Liver (tissue), 9 donors: ENCODE data around the gene MRPL55. TPM values are rescaled to one million over a fixed set of nuclear protein-coding genes. Genes with fewer than 3 reads are reported as not detected.

Experiments used
- DNase-seq: peaks from one replicate; pipeline ENCODE4 v3.0.0-alpha.2; 2017; ENCODE audit warnings: low spot score
- H3K27ac ChIP-seq, 2 donors: one replicate each; pipeline ENCODE4 v1.7.0; 2013; ENCODE audit warnings: inconsistent platforms in 2 of 2, low read length in 2 of 2, control low read depth in 1 of 2, low read depth in 1 of 2, mild to moderate bottlenecking in 1 of 2
- H3K27me3 ChIP-seq, 4 donors: one replicate each; pipeline versions ENCODE4 v1.6.1 to v1.7.0; 2013; ENCODE audit warnings: low read length in 3 of 4, inconsistent platforms in 1 of 4, mild to moderate bottlenecking in 1 of 4, moderate library complexity in 1 of 4; ENCODE audit not compliant: control insufficient read depth in 4 of 4, insufficient read depth in 4 of 4
- H3K36me3 ChIP-seq, 4 donors: one replicate each; pipeline versions ENCODE4 v1.6.1 to v1.7.0; 2013; ENCODE audit warnings: low read length in 3 of 4, mild to moderate bottlenecking in 3 of 4, low read depth in 1 of 4, moderate library complexity in 1 of 4; ENCODE audit not compliant: control insufficient read depth in 4 of 4, insufficient read depth in 3 of 4
- H3K4me1 ChIP-seq, 4 donors: one replicate each; pipeline versions ENCODE4 v1.6.1 to v1.7.0; 2013; ENCODE audit warnings: low read length in 3 of 4, mild to moderate bottlenecking in 3 of 4, moderate library complexity in 1 of 4; ENCODE audit not compliant: control insufficient read depth in 4 of 4, insufficient read depth in 4 of 4
- H3K4me3 ChIP-seq, 3 donors: one replicate each; pipeline versions ENCODE4 v1.6.1 to v1.7.0; 2013; ENCODE audit warnings: low read length in 3 of 3, control low read depth in 1 of 3, low read depth in 1 of 3, mild to moderate bottlenecking in 1 of 3
- H3K9ac ChIP-seq, 2 donors: one replicate each; pipeline ENCODE4 v1.7.0; 2013; ENCODE audit warnings: low read length in 2 of 2, mild to moderate bottlenecking in 2 of 2, moderate library complexity in 2 of 2, control low read depth in 1 of 2, low read depth in 1 of 2
- H3K9me3 ChIP-seq, 4 donors: one replicate each; pipeline versions ENCODE4 v1.6.1 to v1.7.0; 2013; ENCODE audit warnings: low read length in 3 of 4; ENCODE audit not compliant: control insufficient read depth in 4 of 4
- CTCF ChIP-seq: fragments of 150-350 bp; IDR thresholded peaks from 2 replicates; pipeline ENCODE4 v1.5.1; 2017; ENCODE audit warnings: improper control_type of control experiment, low read depth, low read length; ENCODE audit not compliant: missing input control
- EGR1 ChIP-seq, 2 donors: IDR thresholded peaks; 2 replicates each; pipeline ENCODE4 v1.6.1; 2016 to 2018; ENCODE audit warnings: antibody characterized with exemption in 2 of 2, low read depth in 2 of 2
- FOXA1 ChIP-seq: IDR thresholded peaks from 2 replicates; pipeline ENCODE4 v1.6.1; 2016; ENCODE audit warnings: antibody characterized with exemption
- FOXA2 ChIP-seq: IDR thresholded peaks from 2 replicates; pipeline ENCODE4 v1.6.1; 2016; ENCODE audit warnings: antibody characterized with exemption
- GABPA ChIP-seq, 2 donors: IDR thresholded peaks in 1 of 2; conservative IDR thresholded peaks in 1 of 2; 2 replicates each; pipeline ENCODE4 v1.6.1; 2016; ENCODE audit warnings: antibody characterized with exemption in 2 of 2, mild to moderate bottlenecking in 1 of 2, moderate library complexity in 1 of 2
- HNF4A ChIP-seq, 2 donors: conservative IDR thresholded peaks; 2 replicates each; pipeline ENCODE4 v1.6.1; 2016; ENCODE audit warnings: antibody characterized with exemption in 2 of 2, mild to moderate bottlenecking in 2 of 2
- JUND ChIP-seq, 2 donors: IDR thresholded peaks; 2 replicates each; pipeline ENCODE4 v1.6.1; 2016; ENCODE audit warnings: antibody characterized with exemption in 2 of 2
- MAX ChIP-seq: IDR thresholded peaks from 2 replicates; pipeline ENCODE4 v1.6.1; 2016; ENCODE audit warnings: antibody characterized with exemption
- TAF1 ChIP-seq: conservative IDR thresholded peaks from 2 replicates; pipeline ENCODE4 v1.6.1; 2016; ENCODE audit warnings: antibody characterized with exemption, mild to moderate bottlenecking
- YY1 ChIP-seq: IDR thresholded peaks from 2 replicates; pipeline ENCODE4 v1.6.1; 2016; ENCODE audit warnings: antibody characterized with exemption, mild to moderate bottlenecking
- ZBTB33 ChIP-seq: IDR thresholded peaks from 2 replicates; pipeline ENCODE4 v1.6.1; 2016; ENCODE audit warnings: antibody characterized with exemption
- WGBS: extraction: QIAGEN DNeasy Blood & Tissue Kit; methylation state at CpG from one replicate; pipeline ENCODE4 v1.1.7; 2013; 5-methylcytosine and 5-hydroxymethylcytosine counted together
- polyA plus RNA-seq, 2 donors: library from polyadenylated mRNA; stranded (reverse) in 1 of 2; unstranded in 1 of 2; fragments of 200-250 nt in 1 of 2; fragments of >200 nt in 1 of 2; fragmentation: Nextera tagmentation in 1 of 2; extraction: Ambion mirVana in 1 of 2; gene quantifications; one replicate each; pipeline versions ENCODE4 v1.2.1 to v1.2.3, GENCODE V29; 2013 to 2015
- total RNA-seq, 2 donors: library from RNA; depleted of rRNA; stranded (reverse); fragments of >200 nt; gene quantifications; one replicate each; pipeline ENCODE4 v1.2.3, GENCODE V29; 2014
- donor health status: healthy.
- donor health status: healthy.
- donor health status: healthy.
- donor health status: healthy.
- donor health status: healthy.

The MRPL55 gene
- total and polyA plus RNA-seq, 4 donors = 38.9 to 119 (median 62.0) TPM

- H3K27me3 ChIP-seq = no peaks in the 10 kb centered on the region
- WGBS = 92% methylated on average over 19 of the region's 19 CpGs
- no peak for DNase-seq
- no peaks in the 10 kb centered on the region for H3K9me3 ChIP-seq
- no peak overlapping the region for H3K9ac ChIP-seq
- H3K27ac ChIP-seq = no peak overlapping the region
- TF ChIP-seq HNF4A (conservative IDR thresholded peaks at IDR 0.05) (no peak), ZBTB33 (no peak), MAX (no peak)
- H3K4me3 ChIP-seq = no peak overlapping the region
- peaks cover 0 to 6% (median 1%) of the 10 kb centered on the region in 4 donors for H3K4me1 ChIP-seq
- peaks cover 0 to 12% (median 7%) of the 10 kb centered on the region in 4 donors for H3K36me3 ChIP-seq
These were observed 43.2 kb upstream of the MRPL55 start for GRCh38 chr1:228152097-228152917.

- peaks cover 0 to 3% (median 1%) of the 10 kb centered on the region in 4 donors for H3K4me1 ChIP-seq
These were observed 42.3 kb upstream of the MRPL55 start for GRCh38 chr1:228151180-228151925.

More at GRCh38 chr1:228151180-228151925, 42.3 kb upstream of the MRPL55 start:
- 88% methylated on average over 12 of the region's 12 CpGs for WGBS
- H3K9ac ChIP-seq = no peak overlapping the region
- TF ChIP-seq GABPA (IDR thresholded peaks at IDR 0.05 in 1 of 2, conservative IDR thresholded peaks at IDR 0.05 in 1 of 2) (no peak), EGR1 (IDR thresholded peaks at IDR 0.05; ENCODE audit: low read depth in 2 of 2) (no peak), CTCF (no peak), TAF1 (no peak), FOXA2 (no peak), YY1 (no peak), FOXA1 (no peak), HNF4A (conservative IDR thresholded peaks at IDR 0.05) (no peak), JUND (IDR thresholded peaks at IDR 0.05) (no peak), MAX (no peak)
- H3K27me3 ChIP-seq = no peaks in the 10 kb centered on the region
- DNase-seq = no peak
- no peak overlapping the region for H3K4me3 ChIP-seq
- H3K36me3 ChIP-seq = peaks cover 0 to 14% (median 8%) of the 10 kb centered on the region in 4 donors
- H3K27ac ChIP-seq = peak overlapping the region in 1 of 2 donors; percentile 64
- H3K9me3 ChIP-seq = no peaks in the 10 kb centered on the region
